ENCODE measurements around the gene TBC1D28.
"Not testable (repeated sequence)": the region's sequence is repeated elsewhere in the genome, so short reads cannot be mapped to it uniquely, and the experiment has no call there.

Gene TBC1D28

DNA sequence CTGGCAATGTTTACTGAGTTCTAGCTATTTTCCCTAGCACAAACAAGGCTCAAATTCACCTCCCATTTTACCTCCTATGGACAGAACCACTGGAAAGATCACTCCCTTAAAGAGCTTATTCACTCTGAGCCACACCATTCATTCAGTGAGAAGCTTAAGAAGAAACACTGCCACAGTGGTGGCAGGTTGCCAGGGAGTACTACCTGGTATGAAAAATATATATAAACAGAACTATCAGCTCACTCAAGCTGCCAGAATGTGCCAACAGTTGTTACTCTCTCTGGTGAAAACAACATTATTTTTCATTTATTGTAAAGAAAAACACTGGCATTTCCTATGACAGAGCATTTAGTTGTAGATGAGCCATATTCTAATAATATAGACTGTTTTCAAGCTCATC, 31.2 kb downstream of the TBC1D28 start:
- H3K9me3 ChIP-seq (ENCODE audit: control insufficient read depth, insufficient read depth, low read length); H3K4me1 ChIP-seq (ENCODE audit: control insufficient read depth, insufficient read depth, low read length); H3K27me3 ChIP-seq (ENCODE audit: control insufficient read depth, insufficient read depth, low read length); H3K4me3 ChIP-seq (ENCODE audit: low read length); H3K36me3 ChIP-seq (ENCODE audit: control insufficient read depth, insufficient read depth, low read length); H3K27ac ChIP-seq (ENCODE audit: low read length); DNase-seq (ENCODE audit: low read depth, low spot score): not testable (repeated sequence)

DNA sequence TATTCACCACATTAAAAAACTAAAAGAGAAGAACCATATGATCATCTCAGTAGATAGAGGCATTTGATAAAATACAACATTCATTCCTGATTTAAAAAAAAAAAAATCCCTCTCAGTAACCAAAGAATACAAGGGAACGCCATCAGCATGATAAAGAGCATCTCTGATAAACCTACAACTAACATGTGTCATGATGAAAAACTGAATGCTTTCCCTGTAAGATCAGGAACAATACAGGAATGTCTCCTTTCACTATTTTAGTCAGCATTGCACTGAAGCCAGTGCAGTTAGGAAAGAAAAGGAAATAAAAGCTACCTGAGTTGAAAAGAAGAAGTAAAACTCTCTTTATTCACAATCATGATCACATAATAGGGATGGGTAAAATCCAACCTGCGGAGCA, 51.1 kb downstream of the TBC1D28 start:
- not testable (repeated sequence) for DNase-seq (ENCODE audit: low read depth, low spot score); H3K27me3 ChIP-seq (ENCODE audit: control insufficient read depth, insufficient read depth, low read length); H3K4me1 ChIP-seq (ENCODE audit: control insufficient read depth, insufficient read depth, low read length); H3K4me3 ChIP-seq (ENCODE audit: low read length); H3K9me3 ChIP-seq (ENCODE audit: control insufficient read depth, insufficient read depth, low read length); H3K36me3 ChIP-seq (ENCODE audit: control insufficient read depth, insufficient read depth, low read length); H3K27ac ChIP-seq (ENCODE audit: low read length)
- WGBS (ENCODE audit: insufficient coverage, insufficient read length) = no CpG with 5 or more reads among the region's 2 CpGs

All from iPS DF 6.9 (cell line).